C4-2B (cell line): Measurements from ENCODE around the gene CHD2.

Experiments
- H3K27ac ChIP-seq: fragments of 450-650 bp; 2 replicates; pipeline ENCODE4 v1.5.1; 2017
- CTCF ChIP-seq: fragments of 450-650 bp; conservative IDR thresholded peaks from 2 replicates; pipeline ENCODE4 v1.5.1; 2017; ENCODE audit warnings: mild to moderate bottlenecking
- ZFX ChIP-seq: fragments of 450-650 bp; IDR thresholded peaks from 2 replicates; pipeline ENCODE4 v1.6.1; 2017

Gene CHD2

GRCh38 chr15:93042211-93042610, 142.1 kb downstream of the CHD2 start:
- no peak for TF ChIP-seq ZFX
- no peak for TF ChIP-seq CTCF
- H3K27ac ChIP-seq: no peak overlapping the region

- TF ChIP-seq ZFX (no peak), CTCF (no peak)
- H3K27ac ChIP-seq: no peak overlapping the region
These were observed 142.7 kb downstream of the CHD2 start for GRCh38 chr15:93042691-93043378.

- H3K27ac ChIP-seq: no peak overlapping the region
- TF ChIP-seq CTCF: no peak
- TF ChIP-seq ZFX: no peak
These were observed 143.6 kb downstream of the CHD2 start for GRCh38 chr15:93043621-93044300.

- TF ChIP-seq CTCF (no peak), ZFX (no peak)
These were observed 144.4 kb downstream of the CHD2 start for GRCh38 chr15:93044301-93045190.

GRCh38 chr15:93045191-93045785, 145.2 kb downstream of the CHD2 start:
- TF ChIP-seq CTCF (no peak), ZFX (no peak)
- H3K27ac ChIP-seq: no peak overlapping the region

More at GRCh38 chr15:93044301-93045190, 144.4 kb downstream of the CHD2 start:
- no peak overlapping the region for H3K27ac ChIP-seq

GRCh38 chr15:93046120-93046519, 146.0 kb downstream of the CHD2 start:
- no peak overlapping the region for H3K27ac ChIP-seq
- no peak for TF ChIP-seq ZFX
- no peak for TF ChIP-seq CTCF
